Activated CD8-positive, alpha-beta memory T cell treated with anti-CD3 and anti-CD28 coated beads for 1 hour (primary cell): ENCODE measurements around the gene IRF2BP1.
"Not testable (repeated sequence)": the region's sequence is repeated elsewhere in the genome, so short reads cannot be mapped to it uniquely, and the experiment has no call there.

Experiments
- DNase-seq, 2 donors: peaks; one replicate each; pipeline ENCODE4 v3.0.0-alpha.2; 2020; ENCODE audit warnings: low read depth in 1 of 2; ENCODE audit errors: extremely low read depth in 1 of 2

IRF2BP1 gene

DNA sequence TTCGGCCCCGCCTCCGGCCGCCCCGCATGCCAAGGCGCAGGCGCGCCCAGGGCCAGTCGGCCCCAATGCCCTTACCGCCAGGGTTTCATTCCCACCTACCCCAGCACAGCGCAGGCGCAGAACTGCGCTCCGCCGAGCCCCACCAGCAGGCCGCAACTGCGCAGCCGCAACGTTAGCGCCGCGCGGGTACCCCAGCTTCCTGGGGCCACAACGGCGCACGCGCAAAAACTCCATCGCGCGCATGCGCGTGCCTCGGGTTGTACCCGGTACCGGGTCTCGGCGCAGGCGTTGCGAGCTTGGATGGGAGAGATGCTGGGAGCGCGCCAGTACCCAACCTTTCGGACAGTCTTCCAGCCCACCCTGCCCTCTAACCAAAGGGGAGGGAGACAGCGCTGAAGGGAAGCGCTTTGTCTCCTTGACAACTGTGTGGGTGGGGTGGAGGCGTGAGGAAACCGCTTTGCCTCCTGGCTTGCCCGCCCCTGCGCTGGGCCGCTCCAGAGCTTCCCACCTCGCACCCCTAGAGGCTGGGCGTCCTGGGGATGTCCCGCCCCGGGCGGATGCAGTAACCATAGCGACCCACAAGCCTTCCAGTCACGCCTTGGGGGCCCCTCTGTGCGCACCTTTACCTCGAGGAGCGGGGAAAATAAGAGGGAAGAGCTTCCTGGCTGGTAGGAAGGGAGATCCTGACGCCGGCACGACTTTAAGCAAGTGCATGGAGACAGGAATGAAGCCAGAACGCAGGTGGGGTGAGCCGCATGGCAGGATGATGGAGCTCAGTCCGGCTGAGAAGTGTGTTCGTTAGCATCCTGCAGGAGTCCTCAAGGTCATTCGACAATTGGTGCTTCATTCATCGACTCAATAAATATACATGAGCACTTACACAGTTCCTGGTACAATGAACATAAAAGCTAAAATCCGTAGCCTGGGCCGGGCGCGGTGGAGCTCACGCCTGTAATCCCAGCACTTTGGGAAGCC, 17.0 kb upstream of the IRF2BP1 start:
- peak; percentile 97 to 100 for DNase-seq

DNA sequence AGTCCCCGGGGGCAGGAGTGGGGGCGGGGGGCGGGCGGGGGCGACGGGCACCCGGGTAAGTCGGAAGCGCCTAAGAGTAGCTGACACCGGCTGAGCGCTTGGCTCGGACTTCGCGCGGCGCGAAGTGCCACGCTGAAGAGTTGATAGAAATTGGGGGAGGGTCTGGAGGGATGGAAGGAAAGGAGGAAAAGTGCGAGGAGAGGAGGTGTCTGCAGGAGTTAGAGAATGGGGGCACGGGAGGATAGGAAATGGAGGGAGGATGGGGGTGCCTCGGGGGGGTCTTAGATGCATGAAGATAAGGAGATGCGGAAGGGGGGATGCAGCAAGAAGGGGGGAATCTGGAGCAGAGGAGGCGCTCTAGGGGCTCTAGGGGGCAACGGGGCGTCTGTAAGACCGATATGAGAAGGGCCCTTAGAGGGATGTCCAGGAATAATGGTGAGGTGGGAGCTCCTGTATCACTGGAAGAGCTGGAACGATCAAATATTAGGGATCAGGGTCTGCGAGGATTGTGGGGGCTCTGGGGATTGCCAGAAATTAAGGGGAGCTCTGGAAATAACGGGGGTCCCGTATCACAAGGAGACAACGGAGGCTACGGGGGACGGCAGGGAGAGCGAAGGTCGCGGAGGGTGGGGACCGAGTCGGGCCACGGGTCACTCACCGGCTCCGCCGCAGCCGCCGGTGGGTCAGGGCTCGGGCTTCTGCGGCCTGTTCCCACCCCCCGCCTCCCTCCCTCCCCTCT, 16.1 kb upstream of the IRF2BP1 start, which contains the start of gene MYPOP:
Gene MYPOP (minus strand): TSS at position 702 of the 739 bp plus-strand sequence. CDS start 840 bp downstream, outside the sequence.
- DNase-seq, result no peak

DNA sequence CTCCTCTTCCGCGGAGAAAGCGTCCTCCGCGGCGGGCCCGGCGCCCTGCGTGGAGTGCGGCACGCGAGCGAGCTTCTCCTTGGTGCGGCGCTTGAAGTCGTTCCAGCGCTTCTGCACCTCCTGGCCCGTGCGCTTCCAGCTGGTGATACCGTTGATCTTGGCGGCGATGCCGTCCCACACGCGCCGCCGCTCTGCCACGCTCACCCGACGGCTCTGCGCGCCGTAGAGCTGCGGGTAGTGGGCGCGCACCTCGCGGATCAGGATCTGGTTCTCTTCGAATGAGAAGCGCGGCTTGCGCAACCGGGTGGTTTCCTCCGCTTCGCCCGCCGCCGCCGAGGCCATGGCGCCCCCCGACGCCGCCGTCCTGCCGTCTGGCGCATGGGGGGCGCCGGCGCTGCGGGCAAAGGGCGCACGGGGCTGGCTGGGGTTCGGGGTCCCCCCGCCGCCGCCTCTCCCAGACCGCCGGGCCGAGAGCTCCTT, 15.5 kb upstream of the IRF2BP1 start:
- no peak for DNase-seq

DNA sequence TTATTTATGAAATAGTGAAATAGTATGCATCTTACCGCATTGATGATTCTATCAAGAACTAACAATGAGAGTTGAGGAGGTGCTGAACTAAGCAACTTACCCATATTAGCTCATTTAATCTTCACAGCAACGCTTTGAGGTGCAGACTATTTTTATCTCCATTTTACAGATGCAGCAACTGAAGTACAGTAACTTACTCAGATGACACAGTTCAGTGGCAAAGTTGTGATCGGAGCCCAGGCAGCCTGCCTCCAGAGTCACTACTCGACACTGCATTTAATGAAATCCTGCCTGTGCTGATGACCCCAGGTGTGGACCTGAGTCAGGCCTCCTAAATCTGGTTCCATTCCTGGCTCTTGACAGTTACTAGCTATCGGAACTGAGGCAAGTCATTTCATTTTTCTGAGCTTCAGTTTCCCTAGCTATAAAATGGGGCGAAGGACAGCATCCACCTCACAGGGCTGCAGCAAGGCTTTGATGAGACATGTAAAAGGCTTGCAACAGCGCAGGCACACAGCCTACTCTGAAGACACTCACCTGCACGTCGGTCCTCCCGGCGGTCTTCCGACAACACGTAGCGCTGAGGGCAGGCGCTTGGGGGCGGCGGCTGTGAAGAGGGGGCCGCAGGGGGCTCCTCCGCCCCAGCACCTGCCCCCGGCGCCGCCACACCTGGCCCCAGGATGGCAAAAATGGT, 14.9 kb upstream of the IRF2BP1 start:
- DNase-seq, result no peak

DNA sequence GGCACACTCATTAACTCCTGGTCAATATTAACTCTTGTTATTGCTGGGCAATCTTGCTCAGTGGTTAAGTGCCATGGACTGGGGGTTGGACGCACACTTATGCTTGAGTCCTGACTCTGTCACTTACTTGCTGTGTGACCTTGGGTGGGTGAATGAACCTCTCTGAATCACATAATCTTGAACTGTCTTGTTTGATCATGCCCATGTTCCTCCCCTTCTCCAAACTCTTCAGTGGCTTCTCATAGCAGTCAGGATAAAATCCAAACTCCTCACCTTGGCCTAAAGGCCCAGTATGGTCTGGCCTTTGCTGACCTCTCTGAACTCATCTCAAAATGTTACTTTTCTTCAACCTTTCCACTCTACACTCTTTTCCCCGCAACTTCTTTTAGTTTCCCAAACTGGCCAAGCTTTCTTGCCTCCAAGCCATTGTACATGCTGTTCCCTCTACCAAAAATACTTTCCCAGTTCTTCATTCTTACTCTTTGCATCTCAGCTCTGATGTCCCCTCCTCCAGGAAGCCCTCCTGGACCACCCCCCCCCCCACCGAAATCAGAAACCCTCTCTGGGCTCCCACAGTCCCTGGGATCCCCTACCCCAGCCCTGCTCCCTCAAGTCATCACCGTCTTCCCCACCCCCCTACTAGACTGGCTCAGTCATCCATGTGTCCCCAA, 14.1 kb upstream of the IRF2BP1 start:
- no peak for DNase-seq

GRCh38 chr19:45899253-45899652, 13.3 kb upstream of the IRF2BP1 start:
- DNase-seq, result no peak

- no peak for DNase-seq
Observed at GRCh38 chr19:45897261-45897812, 11.4 kb upstream of the IRF2BP1 start.

DNA sequence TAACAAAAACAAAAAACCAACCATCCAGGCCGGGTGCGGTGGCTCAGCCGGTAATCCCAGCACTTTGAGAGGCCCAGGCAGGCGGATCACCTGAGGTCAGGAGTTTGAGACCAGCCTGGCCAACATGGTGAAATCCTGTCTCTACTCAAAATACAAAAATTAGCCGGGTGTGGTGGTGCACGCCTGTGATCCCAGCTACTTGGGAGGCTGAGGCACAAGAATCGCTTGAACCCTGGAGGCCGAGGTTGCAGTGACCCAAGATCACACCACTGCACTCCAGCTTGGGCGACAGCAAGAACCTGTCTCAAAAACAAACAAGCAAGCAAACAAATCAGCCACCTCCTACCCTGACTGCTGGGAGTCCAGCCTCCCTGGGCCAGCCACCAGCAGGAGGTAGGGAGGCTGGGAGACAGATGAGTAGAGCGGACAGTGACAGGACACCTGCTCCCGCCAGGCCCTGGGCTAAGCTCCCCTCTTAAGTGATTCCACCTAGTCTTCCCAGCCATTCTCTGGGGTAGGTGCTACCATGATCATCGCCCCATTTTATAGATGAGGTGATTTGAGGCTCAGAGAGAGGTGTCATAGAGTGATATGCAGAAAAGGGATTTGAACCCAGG, 10.2 kb upstream of the IRF2BP1 start:
- DNase-seq, result not testable (repeated sequence)

DNA sequence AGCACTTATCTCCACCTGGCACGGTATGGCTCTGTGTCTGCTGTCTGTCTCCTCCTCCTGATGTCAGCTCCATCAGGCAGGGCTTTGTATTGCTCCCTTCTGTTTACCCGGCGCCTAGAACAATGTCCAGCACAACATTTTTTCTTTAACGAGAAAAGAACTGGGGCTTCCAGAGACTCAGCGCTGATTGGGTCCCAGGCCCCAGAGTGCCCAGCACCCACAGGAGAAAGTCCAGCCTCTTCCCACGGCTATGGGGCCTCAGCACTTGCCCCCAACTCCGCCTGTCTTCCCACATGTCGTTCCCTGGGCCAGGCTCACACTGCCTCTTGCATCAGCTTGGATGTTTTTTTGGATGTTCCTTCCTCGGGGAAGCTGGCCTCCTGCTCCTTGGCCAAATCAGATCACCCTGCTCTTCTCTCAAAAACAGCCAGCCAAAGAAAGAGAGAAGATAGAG, 9.6 kb upstream of the IRF2BP1 start:
- DNase-seq, result no peak

- no peak for DNase-seq
Observed at GRCh38 chr19:45890877-45891276, 4.9 kb upstream of the IRF2BP1 start.

DNA sequence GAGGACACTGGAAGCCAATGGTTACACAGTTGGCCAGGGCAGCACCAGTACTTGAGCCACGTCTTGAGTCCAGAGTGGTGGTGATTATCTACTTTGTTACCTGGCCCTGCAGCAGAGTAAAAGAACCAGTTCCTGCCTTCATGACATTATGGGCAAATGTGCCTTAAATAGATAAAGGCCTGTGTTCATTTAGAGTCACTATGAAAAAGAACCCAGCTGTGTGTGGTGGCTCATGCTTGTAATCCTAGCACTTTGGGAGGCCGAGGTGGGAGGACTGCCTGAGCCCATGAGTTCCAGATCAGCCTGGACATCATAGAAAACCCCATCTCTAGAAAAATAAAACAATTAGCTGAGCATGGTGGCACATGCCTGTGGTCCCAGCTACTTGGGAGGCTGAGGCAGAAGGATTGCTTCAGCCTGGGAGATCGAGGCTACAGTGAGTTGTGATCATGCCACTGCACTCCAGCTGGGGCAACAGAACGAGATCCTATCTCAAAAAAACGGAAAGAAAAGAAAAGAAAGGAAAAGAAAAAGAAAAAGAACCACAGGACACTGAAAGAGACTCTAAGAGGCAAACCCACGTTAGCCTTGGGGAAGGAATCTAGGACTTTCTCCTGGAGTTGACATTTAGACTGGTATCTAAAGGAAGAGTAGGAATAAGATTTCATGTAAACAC, 3.4 kb upstream of the IRF2BP1 start:
- DNase-seq, result no peak

DNA sequence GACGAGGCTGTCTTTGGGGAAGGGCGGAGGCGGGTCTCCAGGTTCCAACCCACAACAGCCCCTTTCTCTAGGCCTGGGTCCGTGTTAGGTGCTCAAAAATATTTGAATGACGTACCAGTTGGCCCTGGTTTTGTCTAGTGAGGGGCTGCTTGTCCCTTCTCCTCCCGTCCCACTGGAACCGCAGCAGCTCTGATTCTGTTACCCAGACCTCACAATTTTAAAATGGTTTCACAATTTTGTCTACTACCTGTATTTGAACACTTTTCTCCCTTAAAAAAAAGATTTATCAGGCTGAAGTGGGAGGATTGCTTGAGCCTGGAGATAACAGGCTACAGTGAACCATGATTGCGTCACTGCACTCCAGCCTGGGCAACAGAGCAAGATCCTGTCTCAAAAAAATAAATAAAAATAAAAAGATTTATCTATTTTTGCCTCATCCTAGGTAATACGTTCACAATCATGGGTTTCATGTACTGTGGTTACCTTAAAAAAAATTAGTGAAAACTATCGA, 1.3 kb upstream of the IRF2BP1 start:
- DNase-seq, result no peak

GRCh38 chr19:45886427-45887199, 672 bp upstream of the IRF2BP1 start:
- peak; percentile 76 to 79 for DNase-seq

- DNase-seq, result no peak
Observed at GRCh38 chr19:45884682-45885555, 1.0 kb downstream of the IRF2BP1 start.

- DNase-seq, result no peak
Observed at GRCh38 chr19:45883881-45884681, 1.9 kb downstream of the IRF2BP1 start.

- no peak for DNase-seq
Observed at GRCh38 chr19:45883586-45883880, 2.4 kb downstream of the IRF2BP1 start.
